H1 (cell line): ENCODE data around the gene HMGA1. TPM values are rescaled to one million over a fixed set of nuclear protein-coding genes. Genes with fewer than 3 reads are reported as not detected.

Experiments used
- CBX5 ChIP-seq: fragments of 300-800, 300-1000 bp; sonication (generic); IDR thresholded peaks from 2 replicates; pipeline ENCODE4 v1.7.1; 2016; ENCODE audit warnings: antibody characterized with exemption, low read length, low read depth
- KDM5A ChIP-seq: fragments of 200-600 bp; IDR thresholded peaks from 2 replicates; pipeline ENCODE4 v1.7.1; 2012; ENCODE audit warnings: mild to moderate bottlenecking, low read length, inconsistent platforms, mixed read lengths
- SUZ12 ChIP-seq: fragments of 200-600 bp; sonication (generic); IDR thresholded peaks from 2 replicates; pipeline ENCODE4 v1.6.1; 2012; ENCODE audit warnings: mild to moderate bottlenecking, inconsistent platforms, low read length, moderate library complexity, mixed read lengths
- TBP ChIP-seq: IDR thresholded peaks from 2 replicates; pipeline ENCODE4 v1.6.1; 2011; ENCODE audit warnings: low read depth, low read length, improper control_type of control experiment
- polyA plus RNA-seq, 7 experiments: library from polyadenylated mRNA; depleted of rRNA in 3 of 7; stranded (reverse) in 5 of 7; unstranded in 2 of 7; fragments of >200 nt in 5 of 7; fragments of 200-250 nt in 2 of 7; gene quantifications; 1 replicate in 5 of 7; 2 replicates in 1 of 7; 4 replicates in 1 of 7; pipeline versions ENCODE4 v1.2.1 to v1.2.3, GENCODE V29; 2011 to 2013; ENCODE audit warnings: missing spikeins in 2 of 7, mixed read lengths in 2 of 7
- total RNA-seq: library from RNA; stranded (reverse); fragmentation: NEBNext Ultra II Directional; extraction: Animal tissue kit (Norgen Biotek cat#: 25700); gene quantifications from 2 replicates; pipeline ENCODE4 v1.2.1, GENCODE V29; 2021

Gene HMGA1
- total and polyA plus RNA-seq, 2 of the 8 experiments (the other 6 are each of a cell fraction or from before 2014, with no cell fraction given), result 1,557 to 2,636 TPM

DNA sequence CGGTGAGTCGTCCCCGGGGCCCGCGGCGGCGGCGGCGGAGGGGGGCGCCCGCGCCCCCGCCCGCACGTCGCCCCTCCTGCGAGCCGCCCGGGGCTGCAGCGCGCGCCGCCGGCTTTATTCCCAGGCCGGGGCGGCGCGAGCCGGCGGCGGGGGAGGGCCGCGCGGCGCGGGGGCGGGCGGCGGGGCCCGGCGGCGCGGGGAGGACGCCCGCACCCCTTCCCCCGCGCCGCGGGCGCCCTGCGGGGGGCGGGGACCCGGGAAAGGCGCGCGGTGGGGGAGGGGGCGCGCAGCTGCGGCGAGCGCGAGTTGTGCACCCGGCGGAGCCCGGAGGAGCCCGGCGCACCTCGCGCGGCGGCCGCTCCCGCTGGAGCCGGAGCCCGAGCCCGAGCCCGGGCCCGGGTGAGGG is 646 bp downstream of the HMGA1 start (continued):
- TF ChIP-seq SUZ12 (no peak), CBX5 (no peak), KDM5A (no peak), TBP (no peak)
